Measurements from ENCODE around the gene MGMT.

- TF ChIP-seq CTCF (IDR thresholded peaks at IDR 0.05) = no peak
- TF ChIP-seq ZFX (IDR thresholded peaks at IDR 0.05; ENCODE audit: borderline replicate concordance) = no peak
Observed at GRCh38 chr10:129800796-129801340, 333.8 kb downstream of the MGMT start.

All from 22Rv1 (cell line).